Suprapubic skin (tissue), 4 donors: Measurements from ENCODE around the gene HIRA. TPM values are rescaled to one million over a fixed set of nuclear protein-coding genes. Genes with fewer than 3 reads are reported as not detected.

Experiments
- DNase-seq, 2 donors: peaks; one replicate each; pipeline ENCODE4 v3.0.0-alpha.2; 2019; ENCODE audit warnings: low spot score in 2 of 2
- H3K27ac ChIP-seq: fragments of 200-600 bp; sonication (generic); one replicate; pipeline ENCODE4 v1.5.1; 2019
- H3K27me3 ChIP-seq: fragments of 200-600 bp; sonication (generic); one replicate; pipeline ENCODE4 v1.5.1; 2019
- H3K36me3 ChIP-seq: fragments of 200-600 bp; sonication (generic); one replicate; pipeline ENCODE4 v1.5.1; 2019
- H3K4me1 ChIP-seq: fragments of 200-600 bp; sonication (generic); one replicate; pipeline ENCODE4 v1.5.1; 2019
- H3K4me3 ChIP-seq: fragments of 200-600 bp; sonication (generic); one replicate; pipeline ENCODE4 v1.5.1; 2019; ENCODE audit warnings: mild to moderate bottlenecking
- H3K9me3 ChIP-seq: fragments of 200-600 bp; sonication (generic); one replicate; pipeline ENCODE4 v1.5.1; 2019
- EP300 ChIP-seq: sonication (generic); formaldehyde crosslinking; IDR thresholded peaks from one replicate; pipeline ENCODE4 v1.6.1; 2017; ENCODE audit warnings: antibody characterized with exemption
- POLR2A ChIP-seq, 2 donors: fragments of 450-650 bp; IDR thresholded peaks; one replicate each; pipeline ENCODE4 v1.6.1; 2017; ENCODE audit warnings: antibody characterized with exemption in 2 of 2, mild to moderate bottlenecking in 2 of 2, moderate library complexity in 2 of 2
- POLR2AphosphoS5 ChIP-seq, 3 donors: sonication (generic); formaldehyde crosslinking; IDR thresholded peaks; one replicate each; pipeline ENCODE4 v1.6.1; 2017; ENCODE audit warnings: antibody characterized with exemption in 3 of 3
- WGBS: methylation state at CpG from one replicate; pipeline ENCODE4 v1.1.5; 2018; 5-methylcytosine and 5-hydroxymethylcytosine counted together
- total RNA-seq, 4 donors: library from RNA; depleted of rRNA; stranded (reverse); fragments of >200 nt; gene quantifications; one replicate each; pipeline ENCODE4 v1.1.0, GENCODE V29; 2016
- TF ChIP-seq, protein P1 (sequence below), 2 donors: fragments of 200-600 bp in 1 of 2; fragments of 450-650 bp in 1 of 2; sonication (generic) in 1 of 2; IDR thresholded peaks; one replicate each; pipeline ENCODE4 v1.5.1; 2016 to 2019; ENCODE audit warnings: antibody characterized with exemption in 2 of 2, mild to moderate bottlenecking in 1 of 2, moderate library complexity in 1 of 2

The HIRA gene
- total RNA-seq, 4 donors from 2014 or later, result 17.7 to 25.1 (median 22.5) TPM

DNA sequence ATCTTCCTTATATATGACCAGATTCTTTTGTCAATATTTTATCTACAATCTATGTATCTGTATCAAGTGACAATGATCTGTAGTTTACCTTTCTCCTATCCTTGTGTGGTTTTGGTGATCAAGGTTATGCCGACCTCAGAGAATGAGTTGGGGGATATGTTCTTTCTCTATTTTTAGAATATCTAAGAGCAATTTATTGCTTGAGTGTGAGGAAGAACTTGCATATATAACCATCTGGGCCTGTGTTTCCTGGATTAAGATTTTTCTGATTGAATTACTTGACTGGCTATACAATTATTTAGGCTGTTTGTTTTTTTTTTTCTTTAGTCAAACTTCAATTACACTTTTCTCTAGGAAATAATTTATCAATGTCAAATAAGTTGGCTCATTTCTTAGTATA lies 30.0 kb upstream of the HIRA start:
- Histone ChIP-seq H3K27ac (no peak overlapping the region), H3K4me1 (peaks cover 3% of the 10 kb centered on the region), H3K4me3 (no peak overlapping the region), H3K27me3 (no peaks in the 10 kb centered on the region), H3K9me3 (no peaks in the 10 kb centered on the region), H3K36me3 (peaks cover 75% of the 10 kb centered on the region)
- TF ChIP-seq POLR2AphosphoS5 (IDR thresholded peaks at IDR 0.05), result no peak
- no peak for TF ChIP-seq POLR2A (IDR thresholded peaks at IDR 0.05)
- TF ChIP-seq, protein P1, sequence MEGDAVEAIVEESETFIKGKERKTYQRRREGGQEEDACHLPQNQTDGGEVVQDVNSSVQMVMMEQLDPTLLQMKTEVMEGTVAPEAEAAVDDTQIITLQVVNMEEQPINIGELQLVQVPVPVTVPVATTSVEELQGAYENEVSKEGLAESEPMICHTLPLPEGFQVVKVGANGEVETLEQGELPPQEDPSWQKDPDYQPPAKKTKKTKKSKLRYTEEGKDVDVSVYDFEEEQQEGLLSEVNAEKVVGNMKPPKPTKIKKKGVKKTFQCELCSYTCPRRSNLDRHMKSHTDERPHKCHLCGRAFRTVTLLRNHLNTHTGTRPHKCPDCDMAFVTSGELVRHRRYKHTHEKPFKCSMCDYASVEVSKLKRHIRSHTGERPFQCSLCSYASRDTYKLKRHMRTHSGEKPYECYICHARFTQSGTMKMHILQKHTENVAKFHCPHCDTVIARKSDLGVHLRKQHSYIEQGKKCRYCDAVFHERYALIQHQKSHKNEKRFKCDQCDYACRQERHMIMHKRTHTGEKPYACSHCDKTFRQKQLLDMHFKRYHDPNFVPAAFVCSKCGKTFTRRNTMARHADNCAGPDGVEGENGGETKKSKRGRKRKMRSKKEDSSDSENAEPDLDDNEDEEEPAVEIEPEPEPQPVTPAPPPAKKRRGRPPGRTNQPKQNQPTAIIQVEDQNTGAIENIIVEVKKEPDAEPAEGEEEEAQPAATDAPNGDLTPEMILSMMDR (IDR thresholded peaks at IDR 0.05), result no peak
- TF ChIP-seq EP300, result no peak
- WGBS, result 96% methylated on average over 1 of the region's 1 CpG
- no peak for DNase-seq

- Histone ChIP-seq H3K9me3 (no peaks in the 10 kb centered on the region), H3K36me3 (peaks cover 75% of the 10 kb centered on the region), H3K4me1 (peaks cover 3% of the 10 kb centered on the region), H3K27me3 (no peaks in the 10 kb centered on the region), H3K27ac (no peak overlapping the region), H3K4me3 (no peak overlapping the region)
- DNase-seq, result no peak
- 73% methylated on average over 2 of the region's 2 CpGs for WGBS
- TF ChIP-seq POLR2A (IDR thresholded peaks at IDR 0.05), result no peak
- no peak for TF ChIP-seq POLR2AphosphoS5 (IDR thresholded peaks at IDR 0.05)
- no peak for TF ChIP-seq EP300
- TF ChIP-seq, protein P1 (IDR thresholded peaks at IDR 0.05), result no peak
Observed at GRCh38 chr22:19460036-19460435, 28.5 kb upstream of the HIRA start.

- no peak overlapping the region for H3K4me3 ChIP-seq
- TF ChIP-seq EP300 (no peak), POLR2AphosphoS5 (IDR thresholded peaks at IDR 0.05) (no peak), POLR2A (IDR thresholded peaks at IDR 0.05) (no peak)
- TF ChIP-seq, protein P1 (IDR thresholded peaks at IDR 0.05), result no peak
- H3K4me1 ChIP-seq, result no peaks in the 10 kb centered on the region
- H3K27me3 ChIP-seq, result no peaks in the 10 kb centered on the region
- DNase-seq, result no peak
- peaks cover 83% of the 10 kb centered on the region for H3K36me3 ChIP-seq
- no peaks in the 10 kb centered on the region for H3K9me3 ChIP-seq
- WGBS, result 90% methylated on average over 7 of the region's 8 CpGs
- no peak overlapping the region for H3K27ac ChIP-seq
Observed at GRCh38 chr22:19457828-19458428, 26.4 kb upstream of the HIRA start.

- Histone ChIP-seq H3K36me3 (peaks cover 81% of the 10 kb centered on the region), H3K27ac (no peak overlapping the region), H3K4me1 (no peaks in the 10 kb centered on the region), H3K9me3 (no peaks in the 10 kb centered on the region), H3K27me3 (no peaks in the 10 kb centered on the region), H3K4me3 (no peak overlapping the region)
- TF ChIP-seq EP300 (no peak), POLR2A (IDR thresholded peaks at IDR 0.05) (no peak), POLR2AphosphoS5 (IDR thresholded peaks at IDR 0.05) (no peak)
- TF ChIP-seq, protein P1 (IDR thresholded peaks at IDR 0.05), result no peak
- DNase-seq, result no peak
- WGBS, result 89% methylated on average over 10 of the region's 10 CpGs
Observed at GRCh38 chr22:19456541-19456940, 25.0 kb upstream of the HIRA start.

DNA sequence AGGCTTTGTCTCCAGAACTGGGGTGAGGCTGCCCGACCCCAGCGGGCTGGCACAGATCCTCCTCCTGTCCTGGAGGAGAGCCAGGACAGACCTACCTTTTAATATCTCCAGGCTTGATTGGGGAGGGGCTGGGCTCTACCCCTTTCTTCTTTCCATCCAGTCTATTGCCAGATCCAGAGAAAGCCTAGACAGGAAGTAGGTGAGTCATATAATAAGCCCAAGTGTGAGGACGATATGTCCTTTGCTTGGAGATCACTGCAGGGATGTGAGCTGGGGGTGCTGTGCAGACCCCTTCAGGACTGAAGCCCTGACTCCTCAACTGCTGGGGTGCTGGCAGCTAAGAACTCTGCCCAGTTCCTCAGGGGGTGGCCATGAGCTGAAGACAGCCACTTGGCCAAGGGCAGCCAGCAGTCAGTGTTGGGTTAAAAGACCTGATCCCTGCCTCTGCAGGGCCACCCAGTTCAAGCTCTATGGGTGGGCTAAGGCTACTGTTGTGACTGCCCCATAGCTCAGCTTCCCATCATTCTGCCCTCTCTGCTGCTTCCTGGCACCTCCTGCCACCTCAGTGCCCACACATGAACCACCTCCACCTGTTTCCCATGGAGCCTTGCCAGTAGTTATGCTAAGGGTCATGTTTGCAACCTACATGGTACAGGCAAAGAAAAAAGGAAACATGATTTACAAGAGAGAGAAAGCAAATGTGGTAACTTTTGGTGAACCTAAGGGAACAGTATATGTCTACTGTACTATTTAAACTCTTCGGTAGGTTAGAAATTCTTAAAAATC lies 24.2 kb upstream of the HIRA start:
- Histone ChIP-seq H3K27me3 (no peaks in the 10 kb centered on the region), H3K9me3 (no peaks in the 10 kb centered on the region), H3K27ac (no peak overlapping the region), H3K36me3 (peaks cover 79% of the 10 kb centered on the region), H3K4me3 (no peak overlapping the region), H3K4me1 (no peaks in the 10 kb centered on the region)
- no peak for TF ChIP-seq EP300
- no peak for TF ChIP-seq POLR2A (IDR thresholded peaks at IDR 0.05)
- TF ChIP-seq, protein P1 (IDR thresholded peaks at IDR 0.05), result no peak
- no peak for TF ChIP-seq POLR2AphosphoS5 (IDR thresholded peaks at IDR 0.05)
- 69% methylated on average over 4 of the region's 4 CpGs for WGBS
- no peak for DNase-seq
